ENCODE data around the gene FBXO45.
"Not testable (repeated sequence)": the region's sequence is repeated elsewhere in the genome, so short reads cannot be mapped to it uniquely, and the experiment has no call there.

The FBXO45 gene

GRCh38 chr3:196558476-196558875 is 10.0 kb upstream of the FBXO45 start:
- no peak for DNase-seq

- DNase-seq = no peak
These were observed 8.6 kb upstream of the FBXO45 start for GRCh38 chr3:196559826-196560225.

- DNase-seq = no peak
These were observed 4.7 kb upstream of the FBXO45 start for GRCh38 chr3:196563721-196564225.

GRCh38 chr3:196569003-196569516 is 600 bp downstream of the FBXO45 start:
- DNase-seq = no peak

GRCh38 chr3:196570332-196570731 is 1.9 kb downstream of the FBXO45 start:
- not testable (repeated sequence) for DNase-seq

GRCh38 chr3:196572389-196572788 is 3.9 kb downstream of the FBXO45 start:
- no peak for DNase-seq

- DNase-seq = no peak
These were observed 16.7 kb downstream of the FBXO45 start for GRCh38 chr3:196585044-196585757.

- no peak for DNase-seq
These were observed 21.8 kb downstream of the FBXO45 start for GRCh38 chr3:196590279-196590678.

GRCh38 chr3:196596355-196596754 is 27.9 kb downstream of the FBXO45 start:
- no peak for DNase-seq

- DNase-seq = not testable (repeated sequence)
These were observed 29.7 kb downstream of the FBXO45 start for GRCh38 chr3:196597971-196598733.

GRCh38 chr3:196599734-196600128 is 31.3 kb downstream of the FBXO45 start:
- DNase-seq = no peak

- no peak for DNase-seq
These were observed 31.9 kb downstream of the FBXO45 start for GRCh38 chr3:196600359-196600758.

- no peak for DNase-seq
These were observed 34.2 kb downstream of the FBXO45 start for GRCh38 chr3:196602673-196603072.

GRCh38 chr3:196603683-196604082 is 35.2 kb downstream of the FBXO45 start:
- no peak for DNase-seq

- DNase-seq = no peak
These were observed 36.1 kb downstream of the FBXO45 start for GRCh38 chr3:196604548-196604947.

- DNase-seq = no peak
These were observed 40.2 kb downstream of the FBXO45 start for GRCh38 chr3:196608693-196609092.

- peak; percentile 91 for DNase-seq
These were observed 40.9 kb downstream of the FBXO45 start for GRCh38 chr3:196609343-196609775.

GRCh38 chr3:196609805-196610515 is 41.5 kb downstream of the FBXO45 start:
- no peak for DNase-seq

GRCh38 chr3:196611761-196612483 is 43.5 kb downstream of the FBXO45 start:
- no peak for DNase-seq

- not testable (repeated sequence) for DNase-seq
These were observed 46.8 kb downstream of the FBXO45 start for GRCh38 chr3:196615234-196615633.

GRCh38 chr3:196617256-196617655 is 48.8 kb downstream of the FBXO45 start:
- no peak for DNase-seq

GRCh38 chr3:196619223-196619622 is 50.8 kb downstream of the FBXO45 start:
- DNase-seq = no peak

Data from SIG-M5 (cell line).